ENCODE results near the gene KRTAP5-8. TPM values are rescaled to one million over a fixed set of nuclear protein-coding genes. Genes with fewer than 3 reads are reported as not detected.

The KRTAP5-8 gene
- polyA plus RNA-seq, 1 donor from 2014 or later = not detected

DNA sequence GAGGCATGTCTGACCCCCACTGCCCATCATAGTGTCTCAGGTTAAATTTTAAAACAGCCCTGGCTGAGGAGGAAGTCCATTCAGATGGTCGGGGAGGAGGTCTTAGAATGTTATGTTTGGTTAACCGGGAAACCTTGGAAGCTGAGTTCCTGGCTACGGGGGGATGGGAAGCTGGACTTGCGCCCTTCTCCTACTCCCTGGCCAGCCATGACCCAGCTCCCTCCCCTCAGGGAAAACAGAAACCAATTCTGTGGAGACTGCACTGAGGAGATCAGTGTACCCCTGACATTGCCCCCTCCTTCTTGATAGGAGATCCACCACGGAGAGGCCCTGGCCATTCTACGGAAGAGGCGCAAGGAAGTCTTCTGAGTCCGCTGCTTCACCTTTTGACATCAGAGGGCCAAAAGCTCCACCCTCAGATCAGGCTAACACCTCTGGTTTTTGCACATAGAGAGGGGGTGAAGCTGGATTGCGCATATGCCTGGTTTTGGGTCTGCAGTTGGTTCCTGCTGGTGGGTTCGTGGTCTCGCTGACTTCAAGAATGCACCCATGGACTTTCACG, 7.7 kb downstream of the KRTAP5-8 start:
- Mint-ChIP-seq H3K4me1 (peaks cover 12 to 20% (median 15%) of the 10 kb centered on the region in 3 donors), H3K27ac (no peak overlapping the region), H3K4me3 (no peak overlapping the region), H3K27me3 (peaks cover 29% of the 10 kb centered on the region), H3K9me3 (peaks cover 0 to 9% (median 5%) of the 10 kb centered on the region in 3 donors), H3K36me3 (peaks cover 7% of the 10 kb centered on the region)

DNA sequence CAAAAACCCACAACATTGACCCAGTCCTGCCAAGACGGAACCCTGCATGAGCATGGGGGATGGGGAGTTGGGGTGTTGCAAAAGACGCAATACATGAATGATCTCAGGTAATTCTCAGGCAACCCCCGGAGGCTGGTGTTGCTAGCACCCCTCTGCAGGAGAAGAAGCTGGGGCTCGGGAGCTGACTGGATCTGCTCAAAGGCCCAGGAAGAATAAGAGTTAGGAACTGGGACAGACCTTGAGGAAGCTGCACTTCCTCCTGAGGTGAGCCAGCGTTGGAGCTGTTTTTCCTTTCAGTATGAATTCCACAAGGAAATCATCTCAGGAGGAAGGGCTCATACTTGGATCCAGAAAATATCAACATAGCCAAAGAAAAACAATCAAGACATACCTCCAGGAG, 10.3 kb downstream of the KRTAP5-8 start, which contains the start of gene KRTAP5-9:
TSS of gene KRTAP5-9 (plus strand) at position 301 of the 400 bp plus-strand sequence. CDS start 238 bp downstream, outside the sequence.
- Mint-ChIP-seq H3K36me3 (peaks cover 5% of the 10 kb centered on the region), H3K4me1 (peaks cover 7 to 21% (median 15%) of the 10 kb centered on the region in 3 donors), H3K9me3 (no peaks in the 10 kb centered on the region), H3K27ac (no peak within 1 kb of the TSS), H3K4me3 (peak within 1 kb of the TSS in 1 of 4 donors; percentile 48), H3K27me3 (peaks cover 20% of the 10 kb centered on the region)

DNA sequence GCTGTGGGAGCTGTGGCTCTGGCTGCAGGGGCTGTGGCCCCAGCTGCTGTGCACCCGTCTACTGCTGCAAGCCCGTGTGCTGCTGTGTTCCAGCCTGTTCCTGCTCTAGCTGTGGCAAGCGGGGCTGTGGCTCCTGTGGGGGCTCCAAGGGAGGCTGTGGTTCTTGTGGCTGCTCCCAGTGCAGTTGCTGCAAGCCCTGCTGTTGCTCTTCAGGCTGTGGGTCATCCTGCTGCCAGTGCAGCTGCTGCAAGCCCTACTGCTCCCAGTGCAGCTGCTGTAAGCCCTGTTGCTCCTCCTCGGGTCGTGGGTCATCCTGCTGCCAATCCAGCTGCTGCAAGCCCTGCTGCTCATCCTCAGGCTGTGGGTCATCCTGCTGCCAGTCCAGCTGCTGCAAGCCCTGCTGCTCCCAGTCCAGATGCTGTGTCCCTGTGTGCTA, 10.9 kb downstream of the KRTAP5-8 start:
- Mint-ChIP-seq H3K4me1 (peaks cover under 1 to 15% (median 9%) of the 10 kb centered on the region in 3 donors), H3K27me3 (peaks cover 16% of the 10 kb centered on the region), H3K36me3 (peaks cover 5% of the 10 kb centered on the region), H3K4me3 (peak overlapping the region in 1 of 4 donors; percentile 48), H3K27ac (no peak overlapping the region), H3K9me3 (no peaks in the 10 kb centered on the region)

DNA sequence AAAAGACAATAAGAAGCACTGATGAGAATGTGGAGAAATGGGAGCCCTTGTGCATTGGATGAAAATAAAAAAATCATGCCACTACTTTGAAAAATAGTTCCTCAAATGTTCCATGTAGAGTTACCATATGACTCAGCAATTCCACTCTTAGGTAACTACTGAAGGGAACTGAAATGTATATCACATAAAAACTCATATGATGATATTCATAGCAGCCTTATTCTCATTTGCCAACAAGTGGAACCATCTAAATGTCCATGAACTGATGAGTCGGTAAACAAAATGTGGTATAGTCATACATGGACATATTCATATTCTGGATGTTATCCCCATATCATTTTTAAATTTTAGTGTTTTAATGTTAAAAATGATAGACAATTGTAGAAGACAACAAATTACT, 13.9 kb downstream of the KRTAP5-8 start:
- H3K36me3 Mint-ChIP-seq = peaks cover 2% of the 10 kb centered on the region
- H3K9me3 Mint-ChIP-seq = no peaks in the 10 kb centered on the region
- peaks cover 10% of the 10 kb centered on the region for H3K27me3 Mint-ChIP-seq
- no peak overlapping the region for H3K27ac Mint-ChIP-seq
- no peak overlapping the region for H3K4me3 Mint-ChIP-seq
- H3K4me1 Mint-ChIP-seq = peaks cover 0 to 7% (median 0%) of the 10 kb centered on the region in 3 donors

DNA sequence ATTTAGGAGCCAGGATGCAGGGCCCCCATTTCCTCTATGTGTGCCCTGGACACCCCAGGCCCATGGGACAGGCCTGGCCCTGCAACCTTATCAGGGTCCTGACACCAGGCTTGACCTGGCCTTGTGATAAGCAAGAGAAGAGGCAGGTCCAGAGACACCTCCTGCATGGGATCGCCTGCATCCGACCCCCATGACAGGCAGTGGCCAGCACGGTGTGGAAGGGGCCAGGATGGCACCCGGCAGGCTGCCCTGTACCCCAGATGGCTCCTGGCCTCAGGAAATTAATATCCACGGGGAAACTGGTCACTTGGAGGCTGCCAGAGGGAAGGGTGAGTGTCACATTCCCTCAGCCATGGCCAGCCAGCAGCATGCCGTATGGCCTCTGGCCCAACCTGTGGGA, 17.2 kb downstream of the KRTAP5-8 start:
- no peak overlapping the region for H3K4me3 Mint-ChIP-seq
- H3K27me3 Mint-ChIP-seq = no peaks in the 10 kb centered on the region
- no peaks in the 10 kb centered on the region for H3K36me3 Mint-ChIP-seq

GRCh38 chr11:71555508-71555907, 17.7 kb downstream of the KRTAP5-8 start:
- H3K27me3 Mint-ChIP-seq = peaks cover 1% of the 10 kb centered on the region
- H3K4me1 Mint-ChIP-seq = peaks cover 0 to 2% (median 1%) of the 10 kb centered on the region in 3 donors
- H3K27ac Mint-ChIP-seq = no peak overlapping the region
- H3K9me3 Mint-ChIP-seq = peaks cover 0 to 6% (median 2%) of the 10 kb centered on the region in 3 donors
- no peak overlapping the region for H3K4me3 Mint-ChIP-seq
- H3K36me3 Mint-ChIP-seq = no peaks in the 10 kb centered on the region

More for the DNA sequence above, 17.2 kb downstream of the KRTAP5-8 start:
- Mint-ChIP-seq H3K27ac (no peak overlapping the region), H3K9me3 (peaks cover 0 to 1% (median 0%) of the 10 kb centered on the region in 3 donors), H3K4me1 (peaks cover 0 to 7% (median 1%) of the 10 kb centered on the region in 3 donors)

DNA sequence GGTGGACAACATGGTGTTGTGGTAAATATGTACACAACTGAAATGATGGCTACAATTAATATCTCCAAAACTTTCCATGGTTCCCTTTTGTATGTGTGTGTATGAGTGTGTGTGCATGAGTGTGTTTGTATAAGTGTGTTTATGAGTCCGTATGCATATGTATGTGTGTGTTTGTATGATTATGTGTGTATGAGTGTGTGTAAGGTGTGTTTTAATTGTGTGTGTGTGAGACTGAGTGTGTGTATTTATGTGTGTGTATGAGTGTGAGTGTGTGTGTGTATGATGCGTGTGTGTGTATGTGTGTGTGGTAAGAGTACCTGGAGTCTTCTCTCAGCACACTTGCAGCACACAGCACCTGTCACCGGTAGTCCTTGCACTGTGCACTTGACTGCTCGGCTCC, 18.2 kb downstream of the KRTAP5-8 start:
- H3K4me1 Mint-ChIP-seq = peaks cover 0 to 2% (median 1%) of the 10 kb centered on the region in 3 donors
- no peaks in the 10 kb centered on the region for H3K36me3 Mint-ChIP-seq
- H3K27me3 Mint-ChIP-seq = peaks cover 2% of the 10 kb centered on the region
- no peak overlapping the region for H3K27ac Mint-ChIP-seq
- no peak overlapping the region for H3K4me3 Mint-ChIP-seq
- peaks cover 0 to 10% (median 2%) of the 10 kb centered on the region in 3 donors for H3K9me3 Mint-ChIP-seq

GRCh38 chr11:71557257-71557656, 19.4 kb downstream of the KRTAP5-8 start:
- Mint-ChIP-seq H3K27me3 (peaks cover 7% of the 10 kb centered on the region), H3K36me3 (no peaks in the 10 kb centered on the region), H3K27ac (no peak overlapping the region), H3K4me1 (peaks cover 0 to 1% (median 0%) of the 10 kb centered on the region in 3 donors), H3K4me3 (no peak overlapping the region), H3K9me3 (peaks cover 0 to 12% (median 2%) of the 10 kb centered on the region in 3 donors)

GRCh38 chr11:71558996-71559395, 21.2 kb downstream of the KRTAP5-8 start:
- no peaks in the 10 kb centered on the region for H3K36me3 Mint-ChIP-seq
- peaks cover 0 to 12% (median 2%) of the 10 kb centered on the region in 3 donors for H3K9me3 Mint-ChIP-seq
- H3K27me3 Mint-ChIP-seq = peaks cover 15% of the 10 kb centered on the region
- H3K4me3 Mint-ChIP-seq = no peak overlapping the region
- peaks cover 0 to 5% (median 1%) of the 10 kb centered on the region in 3 donors for H3K4me1 Mint-ChIP-seq
- no peak overlapping the region for H3K27ac Mint-ChIP-seq

GRCh38 chr11:71562120-71562519, 24.3 kb downstream of the KRTAP5-8 start:
- Mint-ChIP-seq H3K4me3 (no peak overlapping the region), H3K27me3 (peaks cover 21% of the 10 kb centered on the region), H3K36me3 (no peaks in the 10 kb centered on the region), H3K4me1 (peaks cover 0 to 5% (median 1%) of the 10 kb centered on the region in 3 donors), H3K9me3 (peaks cover 0 to 12% (median 4%) of the 10 kb centered on the region in 3 donors), H3K27ac (no peak overlapping the region)

GRCh38 chr11:71563406-71563805, 25.6 kb downstream of the KRTAP5-8 start:
- H3K27me3 Mint-ChIP-seq = peaks cover 21% of the 10 kb centered on the region

DNA sequence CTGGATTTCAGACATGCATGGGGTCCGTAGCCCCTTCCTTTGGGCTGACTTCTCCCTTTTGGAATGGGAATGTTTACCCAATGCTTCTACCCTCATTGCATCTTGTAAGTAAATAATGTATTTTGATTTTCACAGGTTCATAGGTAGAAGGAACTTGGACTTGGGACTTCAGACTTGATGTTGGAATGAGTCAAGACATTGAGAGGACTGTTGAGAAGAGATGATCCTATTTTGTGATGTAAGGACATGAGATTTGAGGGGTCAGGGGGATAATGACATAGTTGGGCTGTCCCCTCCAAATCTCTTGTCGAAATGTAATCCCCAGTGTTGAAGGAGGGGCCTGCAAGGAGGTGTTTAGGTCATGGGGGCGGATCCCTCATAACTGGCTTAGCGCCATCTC, 26.6 kb downstream of the KRTAP5-8 start:
- H3K36me3 Mint-ChIP-seq = no peaks in the 10 kb centered on the region
- H3K4me1 Mint-ChIP-seq = peaks cover 0 to 5% (median 0%) of the 10 kb centered on the region in 3 donors
- H3K27me3 Mint-ChIP-seq = peaks cover 21% of the 10 kb centered on the region
- no peak overlapping the region for H3K4me3 Mint-ChIP-seq
- no peak overlapping the region for H3K27ac Mint-ChIP-seq
- H3K9me3 Mint-ChIP-seq = peaks cover 0 to 12% (median 4%) of the 10 kb centered on the region in 3 donors

More at GRCh38 chr11:71563406-71563805, 25.6 kb downstream of the KRTAP5-8 start:
- Mint-ChIP-seq H3K4me3 (no peak overlapping the region), H3K4me1 (peaks cover 0 to 5% (median 0%) of the 10 kb centered on the region in 3 donors), H3K27ac (no peak overlapping the region), H3K36me3 (no peaks in the 10 kb centered on the region), H3K9me3 (peaks cover 0 to 12% (median 4%) of the 10 kb centered on the region in 3 donors)

- H3K4me3 Mint-ChIP-seq = no peak within 1 kb of the TSS
- no peaks in the 10 kb centered on the region for H3K36me3 Mint-ChIP-seq
- peaks cover 21% of the 10 kb centered on the region for H3K27me3 Mint-ChIP-seq
- peaks cover 0 to 8% (median 4%) of the 10 kb centered on the region in 3 donors for H3K9me3 Mint-ChIP-seq
- H3K27ac Mint-ChIP-seq = no peak within 1 kb of the TSS
- H3K4me1 Mint-ChIP-seq = peaks cover 0 to 5% (median 0%) of the 10 kb centered on the region in 3 donors
Observed at GRCh38 chr11:71565263-71565662, 27.4 kb downstream of the KRTAP5-8 start, which contains the start of gene KRTAP5-10. Gene KRTAP5-10 (plus strand): TSS chr11:71565563. CDS start chr11:71565588, 25 bp downstream.

DNA sequence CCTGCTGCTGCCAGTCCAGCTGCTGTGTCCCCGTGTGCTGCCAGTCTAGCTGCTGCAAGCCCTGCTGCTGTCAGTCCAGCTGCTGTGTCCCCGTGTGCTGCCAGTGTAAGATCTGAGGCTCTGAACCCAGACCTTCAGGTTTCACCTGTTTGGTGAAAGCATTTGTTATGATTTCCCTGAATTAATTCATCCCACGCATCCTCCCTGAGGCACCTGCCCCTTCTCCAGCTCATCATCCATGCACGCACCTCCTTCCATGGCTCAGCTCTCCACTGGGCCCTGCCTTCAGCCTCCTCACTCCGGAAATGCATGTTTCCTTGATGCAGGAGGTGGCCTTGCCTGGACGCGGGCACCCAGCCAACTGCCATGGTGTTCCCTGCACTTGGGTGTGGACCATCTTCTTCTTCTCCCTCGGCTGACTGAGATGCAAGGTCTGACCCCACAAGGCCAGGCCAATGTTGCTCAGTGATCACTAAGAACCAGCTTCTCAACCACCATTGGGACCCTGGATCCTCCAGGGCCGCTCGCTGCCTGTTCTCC, 28.3 kb downstream of the KRTAP5-8 start:
- Mint-ChIP-seq H3K9me3 (peaks cover under 1 to 3% (median 2%) of the 10 kb centered on the region in 3 donors), H3K4me3 (no peak overlapping the region), H3K4me1 (peaks cover 0 to 7% (median 0%) of the 10 kb centered on the region in 3 donors), H3K27me3 (peaks cover 18% of the 10 kb centered on the region), H3K27ac (no peak overlapping the region), H3K36me3 (no peaks in the 10 kb centered on the region)

Data from IgD-negative memory B cell (primary cell).